Stimulated activated naive B cell treated with anti-CD40 and anti-IgM and Interleukin-4, amounts not matched to agents 10 μg/mL and 1 μg/mL and 100 μg/mL, for 72 hours (primary cell): ENCODE measurements around the gene SPRR4.
"Not testable (repeated sequence)": the region's sequence is repeated elsewhere in the genome, so short reads cannot be mapped to it uniquely, and the experiment has no call there.

Source experiments
- ATAC-seq, 2 donors: fragments of 150-1000 bp; cut with Tn5 transposase; replicated peaks; 2 replicates each; pipeline ENCODE4 v1.10.0; 2021; ENCODE audit warnings: moderate library complexity in 1 of 2
- DNase-seq: peaks from one replicate; pipeline ENCODE4 v3.0.0; 2021
- H3K27ac Mint-ChIP-seq: one replicate; pipeline ENCODE4 v1.8.0; 2022; ENCODE audit warnings: mild to moderate bottlenecking, mixed read lengths
- H3K27me3 Mint-ChIP-seq, 2 donors: one replicate each; pipeline ENCODE4 v1.8.0; 2022; ENCODE audit warnings: mixed read lengths in 2 of 2
- H3K36me3 Mint-ChIP-seq, 2 donors: one replicate each; pipeline ENCODE4 v1.8.0; 2022; ENCODE audit warnings: mixed read lengths in 2 of 2, mild to moderate bottlenecking in 1 of 2
- H3K4me1 Mint-ChIP-seq, 2 donors: one replicate each; pipeline ENCODE4 v1.8.0; 2022; ENCODE audit warnings: mixed read lengths in 2 of 2, mild to moderate bottlenecking in 1 of 2
- H3K4me3 Mint-ChIP-seq, 2 donors: one replicate each; pipeline ENCODE4 v1.8.0; 2022; ENCODE audit warnings: mild to moderate bottlenecking in 2 of 2, mixed read lengths in 2 of 2, moderate library complexity in 1 of 2
- H3K9me3 Mint-ChIP-seq, 2 donors: one replicate each; pipeline ENCODE4 v1.8.0; 2022; ENCODE audit warnings: mixed read lengths in 2 of 2, mild to moderate bottlenecking in 1 of 2

The SPRR4 gene

DNA sequence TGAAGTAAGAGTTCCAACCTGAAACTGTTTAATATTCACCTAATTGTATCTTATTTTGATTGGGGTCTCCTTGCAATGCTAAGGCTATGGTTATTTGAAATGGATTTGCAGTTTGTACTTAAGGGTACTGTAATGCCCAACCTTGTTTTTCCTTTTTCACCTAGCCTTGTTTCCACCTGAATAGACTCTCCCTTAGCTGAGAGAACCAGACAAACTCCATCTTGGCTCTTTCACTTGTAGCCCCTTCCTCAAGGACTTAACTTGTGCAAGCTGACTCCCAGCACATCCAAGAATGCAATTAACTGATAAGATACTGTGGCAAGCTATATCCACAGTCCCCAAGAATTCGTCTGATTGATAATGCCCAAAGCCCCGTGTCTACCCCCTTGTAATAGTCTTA is 51.4 kb downstream of the SPRR4 start:
- H3K4me3 Mint-ChIP-seq = not testable (repeated sequence)

More for the DNA sequence above, 51.4 kb downstream of the SPRR4 start:
- not testable (repeated sequence) for DNase-seq, H3K27ac Mint-ChIP-seq, H3K36me3 Mint-ChIP-seq, ATAC-seq, H3K9me3 Mint-ChIP-seq
- H3K4me1 Mint-ChIP-seq = peaks cover 8 to 18% of the 10 kb centered on the region in 2 donors
- peaks cover 48 to 78% of the 10 kb centered on the region in 2 donors for H3K27me3 Mint-ChIP-seq
